T-helper 2 cell treated with Interferon-gamma antibody and Interleukin-4, amounts not matched to agents 5 μg/mL and 100 μg/mL, for 36 hours (primary cell): Measurements from ENCODE around the gene ABCA12.
"Not testable (repeated sequence)": the region's sequence is repeated elsewhere in the genome, so short reads cannot be mapped to it uniquely, and the experiment has no call there.

Source experiments
- DNase-seq: peaks from one replicate; pipeline ENCODE4 v3.0.0; 2021; ENCODE audit warnings: low spot score
- H3K27ac Mint-ChIP-seq: one replicate; pipeline ENCODE4 v1.8.0; 2021; ENCODE audit warnings: mild to moderate bottlenecking, mixed read lengths
- H3K27me3 Mint-ChIP-seq: one replicate; pipeline ENCODE4 v1.8.0; 2021; ENCODE audit warnings: low read depth, mixed read lengths
- H3K36me3 Mint-ChIP-seq: one replicate; pipeline ENCODE4 v1.8.0; 2021; ENCODE audit warnings: low read depth, mixed read lengths
- H3K4me1 Mint-ChIP-seq: one replicate; pipeline ENCODE4 v1.8.0; 2021; ENCODE audit warnings: low read depth, mixed read lengths
- H3K4me3 Mint-ChIP-seq: one replicate; pipeline ENCODE4 v1.8.0; 2022; ENCODE audit warnings: mild to moderate bottlenecking, moderate library complexity, mixed read lengths
- H3K9me3 Mint-ChIP-seq: one replicate; pipeline ENCODE4 v1.8.0; 2021; ENCODE audit warnings: mixed read lengths

The ABCA12 gene, protein sequence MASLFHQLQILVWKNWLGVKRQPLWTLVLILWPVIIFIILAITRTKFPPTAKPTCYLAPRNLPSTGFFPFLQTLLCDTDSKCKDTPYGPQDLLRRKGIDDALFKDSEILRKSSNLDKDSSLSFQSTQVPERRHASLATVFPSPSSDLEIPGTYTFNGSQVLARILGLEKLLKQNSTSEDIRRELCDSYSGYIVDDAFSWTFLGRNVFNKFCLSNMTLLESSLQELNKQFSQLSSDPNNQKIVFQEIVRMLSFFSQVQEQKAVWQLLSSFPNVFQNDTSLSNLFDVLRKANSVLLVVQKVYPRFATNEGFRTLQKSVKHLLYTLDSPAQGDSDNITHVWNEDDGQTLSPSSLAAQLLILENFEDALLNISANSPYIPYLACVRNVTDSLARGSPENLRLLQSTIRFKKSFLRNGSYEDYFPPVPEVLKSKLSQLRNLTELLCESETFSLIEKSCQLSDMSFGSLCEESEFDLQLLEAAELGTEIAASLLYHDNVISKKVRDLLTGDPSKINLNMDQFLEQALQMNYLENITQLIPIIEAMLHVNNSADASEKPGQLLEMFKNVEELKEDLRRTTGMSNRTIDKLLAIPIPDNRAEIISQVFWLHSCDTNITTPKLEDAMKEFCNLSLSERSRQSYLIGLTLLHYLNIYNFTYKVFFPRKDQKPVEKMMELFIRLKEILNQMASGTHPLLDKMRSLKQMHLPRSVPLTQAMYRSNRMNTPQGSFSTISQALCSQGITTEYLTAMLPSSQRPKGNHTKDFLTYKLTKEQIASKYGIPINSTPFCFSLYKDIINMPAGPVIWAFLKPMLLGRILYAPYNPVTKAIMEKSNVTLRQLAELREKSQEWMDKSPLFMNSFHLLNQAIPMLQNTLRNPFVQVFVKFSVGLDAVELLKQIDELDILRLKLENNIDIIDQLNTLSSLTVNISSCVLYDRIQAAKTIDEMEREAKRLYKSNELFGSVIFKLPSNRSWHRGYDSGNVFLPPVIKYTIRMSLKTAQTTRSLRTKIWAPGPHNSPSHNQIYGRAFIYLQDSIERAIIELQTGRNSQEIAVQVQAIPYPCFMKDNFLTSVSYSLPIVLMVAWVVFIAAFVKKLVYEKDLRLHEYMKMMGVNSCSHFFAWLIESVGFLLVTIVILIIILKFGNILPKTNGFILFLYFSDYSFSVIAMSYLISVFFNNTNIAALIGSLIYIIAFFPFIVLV (N-terminal part only)

GRCh38 chr2:215138479-215138878 lies at the start of gene ABCA12:
Gene ABCA12 (minus strand): TSS chr2:215138626. CDS start chr2:215138208, 418 bp downstream.
- Mint-ChIP-seq H3K27me3 (no peaks in the 10 kb centered on the region), H3K4me1 (peaks cover 2% of the 10 kb centered on the region), H3K4me3 (no peak within 1 kb of the TSS), H3K27ac (no peak within 1 kb of the TSS), H3K36me3 (no peaks in the 10 kb centered on the region), H3K9me3 (no peaks in the 10 kb centered on the region)
- DNase-seq = no peak

- Mint-ChIP-seq H3K36me3 (no peaks in the 10 kb centered on the region), H3K27ac (no peak overlapping the region), H3K27me3 (no peaks in the 10 kb centered on the region), H3K4me3 (no peak overlapping the region), H3K9me3 (no peaks in the 10 kb centered on the region), H3K4me1 (no peaks in the 10 kb centered on the region)
- DNase-seq = no peak
Observed at GRCh38 chr2:215188078-215188477, 49.7 kb upstream of the ABCA12 start.

GRCh38 chr2:215186021-215186420 lies 47.6 kb upstream of the ABCA12 start:
- Mint-ChIP-seq H3K36me3 (no peaks in the 10 kb centered on the region), H3K9me3 (no peaks in the 10 kb centered on the region), H3K4me1 (no peaks in the 10 kb centered on the region), H3K4me3 (no peak overlapping the region), H3K27ac (no peak overlapping the region), H3K27me3 (no peaks in the 10 kb centered on the region)
- DNase-seq = no peak

DNA sequence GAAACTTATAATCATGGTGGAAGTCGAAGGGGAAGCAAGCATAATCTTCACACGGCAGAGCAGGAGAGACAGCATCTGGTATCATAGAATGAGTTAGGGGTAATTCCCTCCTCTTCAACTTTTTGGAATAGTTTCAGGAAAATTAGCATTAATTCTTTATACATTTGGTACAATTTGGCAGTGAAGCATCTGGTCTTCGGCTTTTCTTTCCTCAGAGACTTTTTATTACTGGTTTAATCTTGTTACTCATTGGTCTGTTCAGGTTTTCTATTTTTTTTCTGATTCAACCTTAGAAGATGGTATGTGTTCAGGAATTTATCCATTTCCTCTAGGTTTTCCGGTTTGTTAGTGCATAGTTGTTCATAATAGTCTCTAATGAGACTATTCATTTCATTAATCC lies 39.7 kb upstream of the ABCA12 start:
- H3K27me3 Mint-ChIP-seq = no peaks in the 10 kb centered on the region
- no peak overlapping the region for H3K4me3 Mint-ChIP-seq
- no peak for DNase-seq
- H3K36me3 Mint-ChIP-seq = no peaks in the 10 kb centered on the region
- no peak overlapping the region for H3K27ac Mint-ChIP-seq
- no peaks in the 10 kb centered on the region for H3K9me3 Mint-ChIP-seq
- no peaks in the 10 kb centered on the region for H3K4me1 Mint-ChIP-seq

GRCh38 chr2:215171796-215172195 lies 33.4 kb upstream of the ABCA12 start:
- no peaks in the 10 kb centered on the region for H3K27me3 Mint-ChIP-seq
- H3K4me3 Mint-ChIP-seq = no peak overlapping the region
- H3K9me3 Mint-ChIP-seq = no peaks in the 10 kb centered on the region
- no peak for DNase-seq
- peaks cover 7% of the 10 kb centered on the region for H3K4me1 Mint-ChIP-seq
- no peak overlapping the region for H3K27ac Mint-ChIP-seq
- H3K36me3 Mint-ChIP-seq = no peaks in the 10 kb centered on the region

- Mint-ChIP-seq H3K27ac (no peak overlapping the region), H3K4me1 (peaks cover 7% of the 10 kb centered on the region), H3K4me3 (peak overlapping the region; percentile 56), H3K9me3 (no peaks in the 10 kb centered on the region), H3K36me3 (no peaks in the 10 kb centered on the region), H3K27me3 (no peaks in the 10 kb centered on the region)
- DNase-seq = no peak
Observed at GRCh38 chr2:215171151-215171550, 32.7 kb upstream of the ABCA12 start.

- H3K4me3 Mint-ChIP-seq, H3K36me3 Mint-ChIP-seq, H3K9me3 Mint-ChIP-seq, H3K4me1 Mint-ChIP-seq, H3K27ac Mint-ChIP-seq, DNase-seq, H3K27me3 Mint-ChIP-seq: not testable (repeated sequence)
Observed at GRCh38 chr2:215166505-215166904, 28.1 kb upstream of the ABCA12 start.

GRCh38 chr2:215163319-215163718 lies 24.9 kb upstream of the ABCA12 start:
- H3K36me3 Mint-ChIP-seq, H3K9me3 Mint-ChIP-seq: not testable (repeated sequence)

DNA sequence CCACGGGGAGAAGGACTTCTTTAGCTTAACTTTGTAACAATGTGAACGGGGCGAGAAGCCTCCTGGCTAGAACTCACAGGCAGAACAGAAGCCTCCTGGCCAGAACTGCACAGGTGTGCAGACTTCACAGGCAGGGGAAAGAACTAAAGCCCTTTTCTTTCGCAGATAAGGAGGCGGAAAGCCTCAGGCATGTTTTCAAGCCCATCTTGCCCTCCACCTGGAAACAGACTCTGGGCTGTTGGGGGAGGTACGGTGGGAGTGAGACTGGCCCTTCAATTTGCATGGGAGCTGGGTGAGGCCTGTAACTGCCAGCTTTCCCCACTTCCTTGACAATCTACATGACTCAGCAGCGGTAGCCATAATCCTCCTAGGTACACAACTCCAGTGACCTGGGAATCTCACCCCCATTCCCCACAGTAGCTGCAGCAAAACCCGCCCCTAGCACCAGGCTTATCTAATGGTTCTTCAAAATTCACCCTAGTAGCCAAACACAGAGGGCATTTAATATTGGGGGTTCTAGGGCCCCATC lies 22.9 kb upstream of the ABCA12 start:
- DNase-seq = no peak
- Mint-ChIP-seq H3K36me3 (no peaks in the 10 kb centered on the region), H3K27me3 (no peaks in the 10 kb centered on the region), H3K27ac (no peak overlapping the region), H3K4me1 (no peaks in the 10 kb centered on the region), H3K4me3 (no peak overlapping the region), H3K9me3 (peaks cover 4% of the 10 kb centered on the region)

More at GRCh38 chr2:215163319-215163718, 24.9 kb upstream of the ABCA12 start:
- not testable (repeated sequence) for H3K27me3 Mint-ChIP-seq, DNase-seq, H3K27ac Mint-ChIP-seq, H3K4me1 Mint-ChIP-seq, H3K4me3 Mint-ChIP-seq

- Mint-ChIP-seq H3K27ac (no peak overlapping the region), H3K27me3 (no peaks in the 10 kb centered on the region)
- DNase-seq = no peak
Observed at GRCh38 chr2:215160081-215160480, 21.7 kb upstream of the ABCA12 start.

GRCh38 chr2:215156453-215156852 lies 18.0 kb upstream of the ABCA12 start:
- Mint-ChIP-seq H3K9me3 (no peaks in the 10 kb centered on the region), H3K27me3 (no peaks in the 10 kb centered on the region), H3K27ac (no peak overlapping the region), H3K36me3 (no peaks in the 10 kb centered on the region), H3K4me1 (no peaks in the 10 kb centered on the region), H3K4me3 (no peak overlapping the region)
- DNase-seq = no peak

More at GRCh38 chr2:215160081-215160480, 21.7 kb upstream of the ABCA12 start:
- H3K4me3 Mint-ChIP-seq = no peak overlapping the region
- H3K36me3 Mint-ChIP-seq = no peaks in the 10 kb centered on the region
- peaks cover 4% of the 10 kb centered on the region for H3K9me3 Mint-ChIP-seq
- H3K4me1 Mint-ChIP-seq = no peaks in the 10 kb centered on the region

GRCh38 chr2:215149894-215150293 lies 11.5 kb upstream of the ABCA12 start:
- H3K4me3 Mint-ChIP-seq = no peak overlapping the region
- no peak for DNase-seq
- no peak overlapping the region for H3K27ac Mint-ChIP-seq
- no peaks in the 10 kb centered on the region for H3K9me3 Mint-ChIP-seq
- H3K4me1 Mint-ChIP-seq = no peaks in the 10 kb centered on the region
- no peaks in the 10 kb centered on the region for H3K36me3 Mint-ChIP-seq
- H3K27me3 Mint-ChIP-seq = no peaks in the 10 kb centered on the region

DNA sequence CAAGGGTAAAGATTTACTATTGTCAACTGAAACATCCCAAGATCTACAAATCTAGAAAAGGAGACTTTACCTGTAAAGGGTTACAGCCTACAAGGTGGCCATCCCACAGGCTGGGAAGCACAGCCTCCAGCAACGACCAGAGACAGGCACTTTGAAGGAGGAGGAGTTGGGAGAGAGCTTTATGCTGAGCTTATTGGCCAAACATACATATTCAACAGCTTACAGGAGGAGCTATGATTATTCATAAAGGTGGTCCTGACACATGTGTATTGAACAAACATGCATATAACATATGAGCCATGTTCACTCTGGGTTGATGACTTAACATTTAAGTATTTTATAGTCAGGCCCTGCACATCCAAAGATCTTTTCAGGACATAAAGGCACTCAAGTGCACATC lies 11.1 kb upstream of the ABCA12 start:
- no peaks in the 10 kb centered on the region for H3K36me3 Mint-ChIP-seq
- H3K27me3 Mint-ChIP-seq = no peaks in the 10 kb centered on the region
- DNase-seq = no peak
- H3K27ac Mint-ChIP-seq = no peak overlapping the region
- no peaks in the 10 kb centered on the region for H3K4me1 Mint-ChIP-seq
- no peak overlapping the region for H3K4me3 Mint-ChIP-seq
- H3K9me3 Mint-ChIP-seq = no peaks in the 10 kb centered on the region
